AG04450 (cell line): ENCODE results near the gene LRP3. TPM values are rescaled to one million over a fixed set of nuclear protein-coding genes. Genes with fewer than 3 reads are reported as not detected.

Experiments used
- CTCF ChIA-PET: fragments of 300-600, 350-600 bp; formaldehyde crosslinking; extraction: SDS; loops from one replicate; lab custom pipeline; 2022; ENCODE audit warnings: antibody characterized with exemption, inconsistent platforms; lab: Charles Lee
- POLR2A ChIA-PET: fragments of 350-600 bp; formaldehyde crosslinking; extraction: SDS; loops from one replicate; lab custom pipeline; 2021; ENCODE audit warnings: antibody characterized with exemption, inconsistent platforms; lab: Yijun Ruan, JAX
- DNase-seq: peaks from one replicate; pipeline ENCODE4 v3.0.0-alpha.2; 2011; ENCODE audit warnings: low read depth, low spot score
- H3K27ac ChIP-seq: one replicate; pipeline ENCODE4 v1.5.1; 2012; ENCODE audit warnings: low read depth, low read length, control low read depth
- H3K27me3 ChIP-seq: one replicate; pipeline ENCODE4 v1.6.0; 2012; ENCODE audit warnings: low read length; ENCODE audit not compliant: control insufficient read depth, insufficient read depth
- H3K4me3 ChIP-seq: 2 replicates; pipeline ENCODE4 v1.5.1; 2011; ENCODE audit warnings: mild to moderate bottlenecking, low read depth, low read length, control low read depth
- H3K9me3 ChIP-seq: 2 replicates; pipeline ENCODE4 v1.5.1; 2012; ENCODE audit warnings: low read length; ENCODE audit not compliant: control insufficient read depth, insufficient read depth
- CTCF ChIP-seq: IDR thresholded peaks from 2 replicates; pipeline ENCODE4 v1.5.1; 2011; ENCODE audit warnings: low read depth, low read length, control low read depth, inconsistent platforms
- polyA plus RNA-seq: library from polyadenylated mRNA; depleted of rRNA; stranded (reverse); fragments of >200 nt; gene quantifications from 2 replicates; pipeline ENCODE4 v1.2.3, GENCODE V29; 2011

Gene LRP3
- polyA plus RNA-seq, 1 experiment = 9.5 TPM

- H3K27ac ChIP-seq = no peak overlapping the region
- no peak overlapping the region for H3K4me3 ChIP-seq
- no peaks in the 10 kb centered on the region for H3K27me3 ChIP-seq
- TF ChIP-seq CTCF = no peak
- POLR2A ChIA-PET = interaction anchor here (1.2 kb wide), 1 partner anchor 22 kb away, joined by 3 read pairs; no protein-coding TSS in a partner anchor
- CTCF ChIA-PET = interaction anchor here (1.1 kb wide), 2 partner anchors 10 to 30 kb away, joined by 3 to 4 read pairs; no protein-coding TSS in a partner anchor
- no peaks in the 10 kb centered on the region for H3K9me3 ChIP-seq
- no peak for DNase-seq
Observed at GRCh38 chr19:33174186-33174585, 19.9 kb upstream of the LRP3 start.

GRCh38 chr19:33175156-33175782 is 18.9 kb upstream of the LRP3 start:
- Histone ChIP-seq H3K9me3 (no peaks in the 10 kb centered on the region), H3K27me3 (no peaks in the 10 kb centered on the region), H3K27ac (no peak overlapping the region), H3K4me3 (peak overlapping the region; percentile 82)
- no peak for DNase-seq
- ChIA-PET CTCF (interaction anchor here (1.0 to 4.3 kb wide), 5 partner anchors 9 to 199 kb away, joined by 3 to 29 read pairs (median 12); no protein-coding TSS in a partner anchor), POLR2A (no interaction called here)
- no peak for TF ChIP-seq CTCF

DNA sequence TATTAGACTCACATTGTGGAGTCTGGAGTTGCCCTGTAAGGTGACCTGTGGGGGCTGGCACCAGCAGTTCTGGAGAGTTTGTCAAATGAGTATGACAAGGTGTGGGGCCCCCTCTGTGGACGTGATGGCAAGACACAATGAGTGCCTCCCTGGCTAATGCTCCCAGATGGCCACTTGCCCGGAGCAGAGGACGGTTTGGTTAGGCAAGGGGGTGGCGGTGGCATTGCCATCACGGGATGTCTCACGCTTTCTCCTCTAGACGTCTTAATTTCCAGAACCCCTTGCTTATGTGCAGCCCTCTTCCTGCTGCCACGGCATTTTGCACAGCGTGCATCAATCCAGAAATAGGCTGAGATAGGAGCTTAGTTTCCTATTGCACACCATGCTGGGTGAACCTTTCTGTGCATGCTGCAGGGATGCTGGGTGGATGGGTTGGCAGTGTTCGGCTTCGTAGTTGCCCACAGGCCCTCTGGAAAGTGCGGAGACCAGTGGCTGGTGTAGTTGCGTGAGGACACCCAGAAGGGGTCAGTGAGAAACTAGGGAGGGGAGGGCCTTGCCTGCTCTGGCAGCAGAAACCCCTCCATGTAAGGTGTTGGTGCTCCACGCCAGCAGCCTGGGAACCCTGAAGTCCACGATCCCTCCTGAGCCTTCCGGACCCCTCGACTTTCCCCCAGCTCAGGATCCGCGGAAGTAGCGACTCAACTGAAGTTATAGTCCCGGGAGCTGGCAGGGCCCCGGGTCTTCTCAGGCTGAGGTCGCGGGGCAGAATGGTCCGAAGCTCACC is 18.1 kb upstream of the LRP3 start:
- Histone ChIP-seq H3K4me3 (peak overlapping the region; percentile 82), H3K9me3 (no peaks in the 10 kb centered on the region), H3K27me3 (no peaks in the 10 kb centered on the region), H3K27ac (peak overlapping the region; percentile 68)
- no peak for DNase-seq
- TF ChIP-seq CTCF = no peak
- CTCF ChIA-PET = interaction anchor here (0.8 to 4.3 kb wide), 10 partner anchors 9 to 595 kb away, joined by 3 to 29 read pairs (median 4); no protein-coding TSS in a partner anchor
- POLR2A ChIA-PET = interaction anchor here (0.6 to 1.5 kb wide), 11 partner anchors 10 to 959 kb away, joined by 3 to 12 read pairs (median 4); partner anchors contain the start of gene KCTD15

- ChIA-PET CTCF (interaction anchor here (0.8 to 4.3 kb wide), 12 partner anchors 8 to 594 kb away, joined by 3 to 29 read pairs (median 4); no protein-coding TSS in a partner anchor), POLR2A (interaction anchor here (0.6 to 1.5 kb wide), 13 partner anchors 11 to 1501 kb away, joined by 3 to 12 read pairs (median 3); partner anchors contain the start of genes KCTD15 and ZNF302)
- peak overlapping the region; percentile 68 for H3K27ac ChIP-seq
- no peaks in the 10 kb centered on the region for H3K9me3 ChIP-seq
- H3K27me3 ChIP-seq = peaks cover 3% of the 10 kb centered on the region
- TF ChIP-seq CTCF = peak; percentile 25; the same call in 1 of the 2 replicates
- peak overlapping the region; percentile 82 for H3K4me3 ChIP-seq
- DNase-seq = peak; percentile 98
Observed at GRCh38 chr19:33176670-33177416, 17.3 kb upstream of the LRP3 start.
